Activated CD4-positive, alpha-beta T cell treated with anti-CD3 and anti-CD28 coated beads, Interleukin-2, amount 10 ng/mL, durations not matched to agents 24 days and 14 days (primary cell): ENCODE measurements around the gene TMEM253. TPM values are rescaled to one million over a fixed set of nuclear protein-coding genes. Genes with fewer than 3 reads are reported as not detected.
A peak's percentile ranks its signal among the peaks of the same experiment; 100 is the strongest.

ENCODE experiments used
- DNase-seq: peaks from one replicate; pipeline ENCODE4 v3.0.0; 2022
- H3K27ac Mint-ChIP-seq: one replicate; pipeline ENCODE4 v1.8.0; 2022; ENCODE audit warnings: mild to moderate bottlenecking, mixed read lengths
- H3K27me3 Mint-ChIP-seq: one replicate; pipeline ENCODE4 v1.8.0; 2022; ENCODE audit warnings: mixed read lengths
- H3K36me3 Mint-ChIP-seq: one replicate; pipeline ENCODE4 v1.8.0; 2022; ENCODE audit warnings: low read depth, mild to moderate bottlenecking, mixed read lengths
- H3K4me1 Mint-ChIP-seq: one replicate; pipeline ENCODE4 v1.8.0; 2021; ENCODE audit warnings: mixed read lengths
- H3K4me3 Mint-ChIP-seq: one replicate; pipeline ENCODE4 v1.8.0; 2022; ENCODE audit warnings: mild to moderate bottlenecking, moderate library complexity, mixed read lengths
- H3K9me3 Mint-ChIP-seq: one replicate; pipeline ENCODE4 v1.8.0; 2021; ENCODE audit warnings: mixed read lengths
- intact Hi-C: fragments of 100-400 bp; cut with micrococcal nuclease; formaldehyde crosslinking; loops from one replicate; pipeline ENCODE4 v1.15.1; 2023
- total RNA-seq: library from RNA; stranded (reverse); gene quantifications from 2 replicates; pipeline ENCODE4 v1.2.3, GENCODE V29; 2022

Gene TMEM253
- not detected in 2 replicates for total RNA-seq

DNA sequence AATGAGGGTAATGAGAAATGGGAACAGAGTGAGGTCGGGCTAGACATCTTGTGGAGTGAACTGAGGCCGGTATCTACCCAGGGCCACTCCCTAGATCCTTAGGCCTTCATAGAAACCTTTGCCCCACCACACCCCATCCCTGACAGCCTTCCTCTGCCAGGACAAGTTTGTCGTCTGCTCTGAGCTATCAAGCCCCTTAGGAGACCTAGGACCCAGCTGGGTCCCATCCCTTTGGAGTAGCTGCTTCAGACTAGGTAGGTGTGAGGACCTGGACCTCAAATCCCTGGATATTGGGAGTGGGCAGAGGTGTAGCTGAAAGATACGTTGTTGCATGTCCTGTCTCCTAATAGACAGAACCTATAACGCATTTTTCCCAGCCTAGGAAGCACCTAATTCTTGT lies at the start of gene TMEM253:
Gene TMEM253, plus strand, starts transcription at position 136 of the 400 bp plus-strand sequence. CDS start 278 bp downstream, outside the sequence.
- peaks cover 33% of the 10 kb centered on the region for H3K4me1 Mint-ChIP-seq
- H3K4me3 Mint-ChIP-seq, result peak within 1 kb of the TSS; percentile 93
- H3K27ac Mint-ChIP-seq, result peak within 1 kb of the TSS; percentile 82
- no peaks in the 10 kb centered on the region for H3K36me3 Mint-ChIP-seq
- DNase-seq, result no peak
- H3K9me3 Mint-ChIP-seq, result no peaks in the 10 kb centered on the region
- intact Hi-C loops, result loop anchor here (5.0 to 10.0 kb wide), 5 partner anchors 354 to 759 kb away; partner anchors contain the start of genes CHD8, PARP2 and RNASE4
- peaks cover 17% of the 10 kb centered on the region for H3K27me3 Mint-ChIP-seq

DNA sequence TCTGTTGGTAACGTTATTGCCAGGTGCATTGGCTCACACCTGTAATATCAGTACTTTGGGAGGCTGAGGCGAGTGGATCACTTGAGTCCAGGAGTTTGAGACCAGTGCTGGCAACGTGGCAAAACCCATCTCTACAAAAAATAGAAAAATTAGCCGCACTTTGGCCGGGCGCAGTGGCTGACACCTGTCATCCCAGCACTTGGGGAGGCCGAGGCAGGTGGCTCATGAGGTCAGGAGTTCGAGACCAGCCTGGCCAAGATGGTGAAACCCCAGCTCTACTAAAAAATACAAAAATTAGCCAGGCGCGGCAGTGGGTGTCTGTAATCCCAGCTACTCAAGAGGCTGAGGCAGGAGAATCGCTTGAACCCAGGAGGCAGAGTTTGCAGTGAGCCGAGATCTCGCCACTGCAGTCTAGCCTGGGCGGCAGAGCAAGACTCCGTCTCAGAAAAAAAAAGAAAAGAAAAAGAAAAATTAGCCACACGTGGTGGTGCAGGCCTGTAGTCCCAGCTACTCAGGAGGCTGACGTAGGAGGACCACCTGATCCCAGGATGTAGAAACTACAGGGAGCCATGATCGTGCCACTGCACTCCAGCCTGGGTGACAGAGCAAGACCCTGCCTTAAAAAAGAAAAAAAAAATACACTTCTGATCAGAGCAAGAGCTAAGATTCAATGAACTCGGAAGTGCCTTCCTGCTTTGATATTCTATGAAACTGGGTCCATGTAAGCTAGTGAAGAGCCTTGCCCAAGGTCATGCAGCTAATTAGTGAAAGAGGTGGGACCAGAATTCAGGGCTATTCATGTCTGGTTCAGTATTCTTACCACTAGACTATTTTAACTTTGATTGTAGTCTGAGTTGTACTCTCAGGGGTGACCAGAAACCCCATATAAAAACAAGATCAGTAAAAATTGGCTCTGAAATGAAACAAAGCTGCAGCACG lies 47.4 kb upstream of the TMEM253 start:
- intact Hi-C loops, result no loop called here
- H3K9me3 Mint-ChIP-seq, result no peaks in the 10 kb centered on the region

DNA sequence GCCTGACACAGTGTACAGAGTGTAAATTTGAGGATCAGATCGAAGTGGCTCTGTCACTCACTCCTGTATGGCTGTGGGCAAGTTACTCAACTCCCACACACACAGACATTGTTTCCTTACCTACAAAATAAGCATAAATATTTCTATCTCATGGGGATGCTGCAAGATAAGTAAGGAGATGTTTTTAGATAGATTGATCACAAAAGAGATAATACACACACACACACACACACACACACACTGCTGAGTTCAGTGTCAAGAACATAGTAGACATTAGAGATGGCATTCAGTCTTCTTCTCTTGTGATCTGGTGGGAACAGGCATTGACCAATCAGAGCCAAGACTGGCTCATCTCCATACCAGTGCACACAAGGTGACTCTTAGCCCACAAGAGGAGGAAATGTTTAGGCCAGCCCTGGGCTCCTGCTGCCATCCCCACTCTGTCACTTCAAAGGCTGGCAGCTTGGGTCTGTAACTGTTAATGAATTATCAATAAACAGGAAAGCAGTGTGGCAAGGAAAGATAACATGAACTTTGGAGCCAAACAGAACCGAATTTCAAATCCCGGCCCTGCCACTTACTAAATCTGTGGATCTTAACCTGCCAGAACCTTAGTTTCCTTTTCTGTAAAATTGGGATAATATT lies 46.6 kb upstream of the TMEM253 start:
- H3K27ac Mint-ChIP-seq, result no peak overlapping the region
- no peak overlapping the region for H3K4me3 Mint-ChIP-seq
- no peaks in the 10 kb centered on the region for H3K36me3 Mint-ChIP-seq
- no peaks in the 10 kb centered on the region for H3K9me3 Mint-ChIP-seq
- intact Hi-C loops, result no loop called here
- DNase-seq, result no peak
- peaks cover 3% of the 10 kb centered on the region for H3K4me1 Mint-ChIP-seq
- peaks cover 5% of the 10 kb centered on the region for H3K27me3 Mint-ChIP-seq

More for the DNA sequence above, 47.4 kb upstream of the TMEM253 start:
- no peak overlapping the region for H3K4me3 Mint-ChIP-seq
- H3K27me3 Mint-ChIP-seq, result peaks cover 5% of the 10 kb centered on the region
- peaks cover 3% of the 10 kb centered on the region for H3K4me1 Mint-ChIP-seq
- no peak for DNase-seq
- H3K36me3 Mint-ChIP-seq, result no peaks in the 10 kb centered on the region
- H3K27ac Mint-ChIP-seq, result no peak overlapping the region

DNA sequence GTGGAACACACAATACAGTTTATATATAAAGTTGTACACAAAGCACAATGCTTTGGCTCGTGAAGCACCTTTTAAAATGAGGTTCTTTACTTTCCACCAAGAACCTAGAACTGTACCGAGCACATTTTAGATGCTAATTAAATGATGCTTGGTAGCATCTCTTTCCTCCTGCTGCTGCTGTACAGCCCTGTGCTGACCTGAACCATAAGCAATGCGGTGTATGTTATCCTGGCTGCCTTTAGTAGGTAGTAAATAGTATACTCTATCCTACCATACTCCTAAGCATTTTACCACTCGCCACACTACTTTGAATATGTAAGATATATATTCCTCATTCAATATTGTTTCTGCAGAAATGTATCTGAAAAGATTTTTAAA lies 46.1 kb upstream of the TMEM253 start:
- DNase-seq, result no peak
- Mint-ChIP-seq H3K9me3 (no peaks in the 10 kb centered on the region), H3K27me3 (peaks cover 5% of the 10 kb centered on the region), H3K4me3 (no peak overlapping the region), H3K4me1 (peaks cover 3% of the 10 kb centered on the region), H3K27ac (no peak overlapping the region), H3K36me3 (no peaks in the 10 kb centered on the region)
- intact Hi-C loops, result no loop called here

DNA sequence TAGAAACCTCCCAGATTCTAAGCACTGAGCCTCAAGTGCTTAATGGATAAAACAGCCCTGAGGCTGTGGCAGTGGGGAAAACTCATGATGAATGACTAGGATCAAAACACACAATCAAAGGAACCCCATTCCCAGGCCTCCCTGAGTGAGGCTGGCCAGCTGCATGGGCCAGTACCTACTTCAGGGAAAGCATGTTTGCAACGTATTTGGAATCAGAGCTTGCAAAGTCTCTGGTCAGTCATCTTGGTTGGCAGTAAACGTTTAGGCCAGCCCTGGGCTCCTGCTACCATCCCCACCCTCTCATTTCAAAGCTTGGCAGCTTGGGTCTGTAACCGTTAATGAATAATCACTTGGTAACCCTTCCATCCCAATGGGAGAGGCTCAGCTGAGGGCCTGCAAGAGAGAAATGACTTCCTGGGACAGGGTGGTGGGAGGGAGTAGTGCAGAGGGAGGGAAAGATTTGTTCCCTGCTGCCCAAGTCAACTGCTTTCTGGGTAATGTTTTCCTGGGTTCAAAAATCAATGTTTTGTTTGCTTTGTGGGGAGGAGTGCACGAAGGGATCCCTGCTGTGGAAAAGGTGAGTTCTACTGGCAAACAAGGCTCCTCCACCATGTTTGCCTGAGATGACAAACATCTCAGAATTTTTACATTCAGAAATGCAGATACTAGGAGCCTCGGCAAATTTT lies 45.3 kb upstream of the TMEM253 start:
- intact Hi-C loops, result no loop called here
- H3K36me3 Mint-ChIP-seq, result no peaks in the 10 kb centered on the region
- H3K9me3 Mint-ChIP-seq, result no peaks in the 10 kb centered on the region
- no peak overlapping the region for H3K4me3 Mint-ChIP-seq
- H3K27me3 Mint-ChIP-seq, result peaks cover 8% of the 10 kb centered on the region
- H3K27ac Mint-ChIP-seq, result no peak overlapping the region
- no peak for DNase-seq
- peaks cover 3% of the 10 kb centered on the region for H3K4me1 Mint-ChIP-seq

DNA sequence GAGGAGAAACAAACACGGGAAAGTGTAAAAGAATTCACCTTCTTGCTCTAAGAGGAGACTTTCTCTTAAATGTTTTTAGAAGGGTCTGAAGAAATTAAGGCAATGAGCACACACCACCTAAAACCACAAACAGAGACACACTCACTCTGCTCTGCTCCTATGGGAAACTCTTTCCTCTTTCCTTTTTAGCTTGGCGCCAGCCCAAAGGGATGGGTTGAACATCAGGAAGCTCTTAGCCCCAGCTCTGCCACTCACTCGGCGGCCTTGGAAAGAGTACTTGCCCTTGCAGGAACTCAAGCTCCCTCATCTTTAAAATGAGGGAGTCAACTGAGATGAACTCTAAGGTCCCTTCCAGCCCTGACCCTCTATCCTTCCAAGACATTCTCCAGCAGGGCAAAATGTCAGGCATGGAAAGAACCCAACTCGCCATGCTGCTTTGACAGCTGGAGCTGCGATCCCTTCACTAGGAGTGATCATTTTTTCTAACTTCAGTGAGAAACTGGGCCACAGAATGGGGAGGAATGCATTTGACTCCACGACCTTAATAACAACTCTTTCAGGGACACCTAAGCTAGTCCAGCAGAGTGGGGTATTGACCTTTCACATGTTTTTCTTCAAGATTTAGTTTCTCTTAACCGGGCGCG lies 44.2 kb upstream of the TMEM253 start:
- Mint-ChIP-seq H3K36me3 (no peaks in the 10 kb centered on the region), H3K9me3 (no peaks in the 10 kb centered on the region), H3K27me3 (peaks cover 12% of the 10 kb centered on the region), H3K4me1 (peaks cover 3% of the 10 kb centered on the region), H3K4me3 (no peak overlapping the region), H3K27ac (no peak overlapping the region)
- intact Hi-C loops, result no loop called here
- no peak for DNase-seq

DNA sequence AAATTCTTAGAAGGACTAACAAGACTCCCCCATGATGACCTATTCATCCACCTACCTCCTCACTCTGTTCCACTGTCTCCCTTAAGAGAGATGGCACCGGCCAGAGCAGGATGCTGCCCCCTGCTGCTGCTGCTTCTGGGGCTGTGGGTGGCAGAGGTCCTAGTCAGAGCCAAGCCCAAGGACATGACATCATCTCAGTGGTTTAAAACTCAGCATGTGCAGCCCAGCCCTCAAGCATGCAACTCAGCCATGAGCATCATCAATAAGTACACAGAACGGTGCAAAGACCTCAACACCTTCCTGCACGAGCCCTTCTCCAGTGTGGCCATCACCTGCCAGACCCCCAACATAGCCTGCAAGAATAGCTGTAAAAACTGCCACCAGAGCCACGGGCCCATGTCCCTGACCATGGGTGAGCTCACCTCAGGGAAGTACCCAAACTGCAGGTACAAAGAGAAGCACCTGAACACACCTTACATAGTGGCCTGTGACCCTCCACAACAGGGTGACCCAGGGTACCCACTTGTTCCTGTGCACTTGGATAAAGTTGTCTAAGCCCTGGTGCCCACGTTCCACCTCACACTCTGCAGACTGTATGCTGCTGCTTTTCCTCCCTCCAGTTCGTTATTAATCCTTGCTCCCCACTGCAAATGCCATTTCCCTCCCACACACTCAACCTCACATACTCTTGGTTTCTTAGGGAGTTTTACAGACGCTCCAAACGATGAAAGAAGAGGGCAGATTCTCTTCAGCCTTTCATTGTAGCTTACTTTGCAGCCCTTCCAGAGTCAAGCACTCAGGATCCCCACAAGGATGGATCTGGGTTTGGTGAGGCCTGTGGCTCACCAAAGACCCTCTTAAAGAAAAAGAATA lies 42.8 kb upstream of the TMEM253 start, which contains the start of gene RNASE8:
Gene RNASE8, plus strand, starts transcription at position 20 of the 873 bp plus-strand sequence. Its CDS starts 71 bp downstream, at position 91.
- no peak within 1 kb of the TSS for H3K4me3 Mint-ChIP-seq
- DNase-seq, result no peak
- H3K27me3 Mint-ChIP-seq, result peaks cover 20% of the 10 kb centered on the region
- H3K9me3 Mint-ChIP-seq, result no peaks in the 10 kb centered on the region
- intact Hi-C loops, result no loop called here
- peaks cover 3% of the 10 kb centered on the region for H3K4me1 Mint-ChIP-seq
- H3K36me3 Mint-ChIP-seq, result no peaks in the 10 kb centered on the region
- H3K27ac Mint-ChIP-seq, result no peak within 1 kb of the TSS

DNA sequence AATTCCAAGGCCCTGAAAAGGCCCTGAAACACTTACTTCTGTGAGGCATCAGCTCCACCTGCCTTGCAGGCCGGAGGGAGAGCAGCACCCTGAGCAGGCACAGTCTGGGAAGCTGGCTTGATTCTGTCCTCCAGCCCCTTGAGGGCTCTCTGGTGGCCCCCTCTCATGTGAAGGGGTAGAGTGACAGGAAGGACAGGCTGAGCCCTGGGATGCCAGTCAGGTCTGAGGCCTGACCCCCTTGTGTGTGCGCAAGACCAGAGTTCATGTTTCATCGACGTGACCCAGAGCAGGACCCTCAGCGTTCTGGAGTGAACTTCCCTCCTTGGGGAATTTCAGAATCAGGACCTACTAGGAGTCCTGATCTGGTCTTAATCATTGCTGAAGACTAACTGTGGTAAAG lies 42.0 kb upstream of the TMEM253 start:
- no peak for DNase-seq

DNA sequence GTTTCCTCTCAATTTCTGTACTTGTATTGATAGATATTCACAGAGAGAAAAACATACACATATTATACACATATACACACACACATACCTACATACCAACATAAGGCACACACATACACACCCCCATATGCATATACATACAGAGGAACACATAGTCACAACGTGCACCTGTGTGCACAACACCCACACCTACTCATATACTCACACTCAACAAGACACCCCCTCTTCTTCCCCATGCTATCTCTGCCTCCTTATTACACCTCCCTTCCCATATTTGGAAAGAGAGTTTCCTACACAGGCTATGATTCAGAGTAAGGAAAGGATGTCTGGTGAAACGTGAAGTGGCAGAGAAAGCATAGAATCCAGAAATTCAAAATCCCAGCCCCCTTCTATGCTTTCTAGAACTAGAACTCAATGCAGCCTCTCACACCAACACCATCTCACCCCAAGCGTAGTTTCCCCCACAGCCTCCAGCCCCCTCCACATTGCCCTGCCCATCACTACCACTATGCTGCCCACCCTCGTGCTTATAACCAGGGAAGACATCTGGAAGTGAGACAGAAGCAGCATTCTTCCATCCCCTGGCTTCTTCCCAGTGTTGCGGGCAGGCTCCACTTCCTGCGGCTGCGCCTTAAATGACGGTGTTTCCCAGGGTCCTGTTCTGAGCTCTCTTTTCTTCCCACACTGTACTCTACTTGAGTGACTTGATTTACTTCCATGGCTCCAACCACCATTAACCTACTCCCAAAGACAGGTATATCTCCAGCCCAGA lies 40.8 kb upstream of the TMEM253 start:
- no peak for DNase-seq
- no peaks in the 10 kb centered on the region for H3K36me3 Mint-ChIP-seq
- peaks cover 28% of the 10 kb centered on the region for H3K27me3 Mint-ChIP-seq
- intact Hi-C loops, result no loop called here
- no peak overlapping the region for H3K4me3 Mint-ChIP-seq
- H3K27ac Mint-ChIP-seq, result no peak overlapping the region
- H3K9me3 Mint-ChIP-seq, result no peaks in the 10 kb centered on the region
- H3K4me1 Mint-ChIP-seq, result no peaks in the 10 kb centered on the region

More for the DNA sequence above, 42.0 kb upstream of the TMEM253 start:
- H3K27me3 Mint-ChIP-seq, result peaks cover 27% of the 10 kb centered on the region
- no peaks in the 10 kb centered on the region for H3K9me3 Mint-ChIP-seq
- H3K4me1 Mint-ChIP-seq, result peaks cover 3% of the 10 kb centered on the region
- no peaks in the 10 kb centered on the region for H3K36me3 Mint-ChIP-seq
- no peak overlapping the region for H3K4me3 Mint-ChIP-seq
- H3K27ac Mint-ChIP-seq, result no peak overlapping the region
- intact Hi-C loops, result no loop called here

DNA sequence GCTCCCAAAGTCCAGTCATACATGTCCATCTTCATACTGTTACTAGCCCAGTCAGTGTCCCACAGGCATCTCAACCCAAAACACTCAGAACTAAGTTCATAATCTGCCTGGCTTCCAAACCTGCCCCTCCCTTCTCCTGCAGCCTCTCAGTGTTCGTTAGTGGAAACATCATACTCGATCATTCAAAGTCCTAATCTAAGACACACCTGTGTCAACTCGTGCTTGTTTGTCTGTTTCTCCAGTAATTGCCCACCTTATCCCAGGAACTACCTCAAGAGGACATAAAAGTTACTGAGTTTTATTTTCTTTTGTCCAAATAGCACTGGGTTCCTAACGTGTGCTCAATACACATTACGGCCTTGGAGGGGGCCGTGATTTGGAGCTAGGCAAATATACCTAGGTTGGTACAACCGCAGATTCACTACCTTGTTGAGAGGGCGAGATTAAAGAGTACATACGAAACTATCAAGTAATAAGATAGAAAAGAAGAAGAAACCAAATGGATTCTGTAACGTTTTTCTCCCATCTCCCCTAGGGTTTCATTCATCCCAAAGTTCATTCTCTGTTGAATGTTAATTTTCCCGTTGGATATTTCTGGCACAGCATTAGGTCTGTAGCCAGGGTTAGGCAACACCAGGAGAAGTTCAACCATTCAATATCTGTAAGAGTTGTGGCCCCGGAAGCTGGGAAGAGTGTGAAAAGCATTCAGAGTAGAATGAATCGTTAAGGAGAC lies 40.1 kb upstream of the TMEM253 start:
- DNase-seq, result no peak
- H3K27ac Mint-ChIP-seq, result no peak overlapping the region
- H3K27me3 Mint-ChIP-seq, result peaks cover 35% of the 10 kb centered on the region
- no peaks in the 10 kb centered on the region for H3K9me3 Mint-ChIP-seq
- no peaks in the 10 kb centered on the region for H3K36me3 Mint-ChIP-seq
- H3K4me3 Mint-ChIP-seq, result no peak overlapping the region
- intact Hi-C loops, result no loop called here
- no peaks in the 10 kb centered on the region for H3K4me1 Mint-ChIP-seq

DNA sequence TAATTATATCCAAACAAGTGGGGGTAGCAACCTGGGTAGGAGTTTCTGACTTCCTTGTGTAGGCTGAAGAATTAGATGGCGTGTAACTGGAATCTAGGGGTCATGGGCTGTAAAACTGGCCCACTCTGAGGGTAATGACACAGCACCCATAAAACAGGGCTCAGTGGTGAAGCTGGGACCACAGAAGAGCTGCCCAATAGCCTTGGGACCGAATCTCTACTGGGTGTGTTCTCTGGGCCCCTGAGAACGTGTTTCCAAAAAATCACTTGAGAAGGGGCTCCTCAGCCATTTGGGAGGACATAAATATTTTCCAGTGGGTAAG lies 39.6 kb upstream of the TMEM253 start:
- intact Hi-C loops, result no loop called here
- no peak overlapping the region for H3K27ac Mint-ChIP-seq

DNA sequence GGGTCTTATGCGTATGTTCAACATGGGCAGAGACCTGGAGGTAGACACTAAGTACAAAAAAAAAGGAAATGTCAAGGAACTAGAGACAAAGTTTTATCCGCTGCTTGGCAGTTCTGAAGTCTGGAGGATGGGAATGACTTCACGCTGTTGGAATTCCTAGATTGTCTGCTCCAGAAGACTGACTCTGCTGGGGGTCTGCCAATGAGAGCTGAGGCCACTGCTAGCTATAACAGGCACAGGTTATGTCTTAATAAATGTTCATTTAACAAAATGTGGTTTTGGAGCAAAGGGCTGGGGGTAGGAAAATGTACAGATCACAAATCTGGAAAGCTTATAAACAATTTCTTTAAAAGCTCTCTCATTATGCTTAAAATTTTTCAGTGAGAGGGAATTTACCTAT lies 37.4 kb upstream of the TMEM253 start:
- H3K27me3 Mint-ChIP-seq, result peaks cover 56% of the 10 kb centered on the region
- H3K36me3 Mint-ChIP-seq, result no peaks in the 10 kb centered on the region
- H3K27ac Mint-ChIP-seq, result no peak overlapping the region
- no peak overlapping the region for H3K4me3 Mint-ChIP-seq
- peaks cover under 1% of the 10 kb centered on the region for H3K4me1 Mint-ChIP-seq
- intact Hi-C loops, result no loop called here
- no peak for DNase-seq
- H3K9me3 Mint-ChIP-seq, result no peaks in the 10 kb centered on the region

More for the DNA sequence above, 39.6 kb upstream of the TMEM253 start:
- Mint-ChIP-seq H3K9me3 (no peaks in the 10 kb centered on the region), H3K4me3 (no peak overlapping the region), H3K4me1 (no peaks in the 10 kb centered on the region), H3K27me3 (peaks cover 39% of the 10 kb centered on the region), H3K36me3 (no peaks in the 10 kb centered on the region)
- DNase-seq, result no peak
